Measurements from ENCODE around the gene BACH2.
A peak's percentile ranks its signal among the peaks of the same experiment; 100 is the strongest.
"Not testable (repeated sequence)": the region's sequence is repeated elsewhere in the genome, so short reads cannot be mapped to it uniquely, and the experiment has no call there.

BACH2 gene

DNA sequence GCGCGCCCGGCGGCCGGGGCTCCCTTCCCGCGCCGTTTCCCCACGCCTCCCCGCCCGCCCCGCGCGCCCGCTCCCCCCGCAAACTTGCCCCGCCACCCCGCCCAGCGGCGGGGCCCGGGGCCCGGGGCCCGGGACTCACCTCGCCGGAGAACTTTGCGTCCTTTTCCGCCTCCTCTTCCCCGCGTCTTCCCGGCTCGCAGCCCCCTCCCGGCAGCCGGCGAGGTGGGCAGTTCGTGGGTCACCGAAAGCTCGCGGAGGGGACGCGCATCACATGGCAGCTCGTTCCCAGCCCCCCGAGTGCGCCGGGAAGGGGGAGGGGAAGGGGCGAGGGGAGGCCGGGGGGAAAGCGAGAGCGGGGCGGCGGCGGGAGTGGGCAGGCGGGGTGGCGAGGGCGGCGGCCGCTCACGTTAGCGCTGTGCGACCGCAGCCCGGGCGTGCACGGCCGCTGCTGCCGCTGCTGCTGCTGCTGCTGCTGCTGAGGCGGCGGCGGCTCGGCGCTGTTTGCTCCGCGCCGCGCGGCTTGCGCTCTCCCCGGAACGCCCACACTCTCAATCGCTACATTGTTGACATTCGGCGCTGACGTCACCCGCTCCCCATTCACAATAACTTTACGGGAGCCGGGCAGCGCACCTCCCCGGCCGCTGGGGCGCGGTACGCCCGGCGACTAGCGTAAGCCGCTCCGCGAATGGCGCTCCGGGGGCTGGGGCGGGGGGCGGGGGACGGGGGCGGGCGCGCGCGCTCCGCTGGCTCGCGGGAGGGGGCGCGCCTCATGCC lies at the start of gene BACH2:
Gene BACH2 (minus strand): TSS at position 503 of the 774 bp plus-strand sequence. CDS start 287,999 bp downstream, outside the sequence.
- TF ChIP-seq JUND (IDR thresholded peaks at IDR 0.05; ENCODE audit: low read depth): no peak
- peak; percentile 80 to 87 for DNase-seq (ENCODE audit: low read depth in 1 of 2, low spot score in 1 of 2)
- in situ Hi-C loops (cut with HindIII; ENCODE audit: low pct_unique_long_range_greater_than_20kb, low sequenced_read_pairs): no loop called here

DNA sequence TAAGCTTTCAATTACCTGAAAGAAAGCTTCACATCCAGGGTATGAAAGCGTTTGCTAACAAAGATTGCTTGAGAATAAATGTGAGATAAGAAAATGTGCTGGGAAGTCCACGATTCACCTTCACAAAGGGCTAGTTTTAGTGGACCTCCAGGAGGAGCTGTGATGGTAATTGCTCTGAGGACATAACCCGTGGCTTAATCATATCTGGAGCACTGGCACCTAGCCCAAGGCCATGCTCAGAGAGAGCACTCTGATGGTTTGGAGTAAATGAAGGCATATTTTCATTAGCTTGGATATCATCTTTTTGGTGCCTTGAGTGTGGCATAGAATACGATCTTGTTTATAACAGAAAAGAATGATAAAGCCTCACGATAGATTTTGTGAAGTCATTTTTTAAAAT lies 46.9 kb upstream of the BACH2 start:
- no peak for DNase-seq (ENCODE audit: low read depth in 1 of 2, low spot score in 1 of 2)
- TF ChIP-seq JUND (IDR thresholded peaks at IDR 0.05; ENCODE audit: low read depth): no peak
- in situ Hi-C loops (cut with HindIII; ENCODE audit: low pct_unique_long_range_greater_than_20kb, low sequenced_read_pairs): no loop called here

DNA sequence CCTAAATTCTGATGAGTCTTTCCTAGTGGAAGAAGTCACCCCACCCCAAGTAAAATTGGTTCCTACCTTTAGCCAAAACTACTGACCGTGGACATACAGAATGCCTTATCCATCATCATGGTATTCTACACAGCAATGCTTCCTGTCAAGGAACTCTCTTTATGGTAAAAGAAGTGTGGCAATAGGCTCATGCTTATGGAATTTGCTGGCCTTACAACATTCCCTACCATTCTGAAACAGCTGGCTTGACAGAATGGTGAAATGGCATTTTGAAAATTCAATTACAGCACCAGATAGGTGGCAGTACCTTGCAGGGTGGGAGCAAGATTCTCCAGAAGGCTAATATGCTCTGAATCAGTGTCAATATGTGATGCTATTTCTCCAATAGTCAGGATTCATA lies 41.8 kb upstream of the BACH2 start:
- TF ChIP-seq JUND (IDR thresholded peaks at IDR 0.05; ENCODE audit: low read depth): no peak
- DNase-seq (ENCODE audit: low read depth in 1 of 2, low spot score in 1 of 2): no peak
- in situ Hi-C loops (cut with HindIII; ENCODE audit: low pct_unique_long_range_greater_than_20kb, low sequenced_read_pairs): no loop called here

DNA sequence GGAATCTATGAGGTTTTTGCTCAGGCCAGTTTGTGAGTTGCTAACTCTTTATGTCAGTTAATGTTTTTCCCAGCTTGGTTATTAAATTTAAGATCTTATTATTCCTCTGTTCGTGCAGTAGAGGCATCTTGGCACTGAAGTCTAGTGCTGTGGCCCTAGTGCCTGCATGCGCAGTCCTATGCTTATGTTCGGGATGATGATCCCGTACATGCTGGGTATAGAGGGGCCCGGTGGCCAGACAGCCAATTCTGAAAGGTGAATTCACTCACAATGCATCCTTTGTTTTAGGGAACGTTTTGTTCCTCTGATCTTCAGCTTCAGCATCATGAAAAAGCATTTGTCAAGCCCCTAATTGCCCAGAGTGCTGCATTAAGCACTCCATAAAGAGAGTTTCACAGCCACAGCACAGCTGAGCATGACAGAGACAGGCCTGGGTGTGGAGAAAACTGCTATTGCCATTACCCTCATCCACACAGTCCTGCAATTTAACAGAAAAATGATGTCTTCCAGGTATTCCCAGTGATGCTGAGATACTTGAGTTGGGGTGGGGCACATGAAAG lies 39.8 kb upstream of the BACH2 start:
- in situ Hi-C loops (cut with HindIII; ENCODE audit: low pct_unique_long_range_greater_than_20kb, low sequenced_read_pairs): no loop called here
- no peak for DNase-seq (ENCODE audit: low read depth in 1 of 2, low spot score in 1 of 2)
- no peak for TF ChIP-seq JUND (IDR thresholded peaks at IDR 0.05; ENCODE audit: low read depth)

DNA sequence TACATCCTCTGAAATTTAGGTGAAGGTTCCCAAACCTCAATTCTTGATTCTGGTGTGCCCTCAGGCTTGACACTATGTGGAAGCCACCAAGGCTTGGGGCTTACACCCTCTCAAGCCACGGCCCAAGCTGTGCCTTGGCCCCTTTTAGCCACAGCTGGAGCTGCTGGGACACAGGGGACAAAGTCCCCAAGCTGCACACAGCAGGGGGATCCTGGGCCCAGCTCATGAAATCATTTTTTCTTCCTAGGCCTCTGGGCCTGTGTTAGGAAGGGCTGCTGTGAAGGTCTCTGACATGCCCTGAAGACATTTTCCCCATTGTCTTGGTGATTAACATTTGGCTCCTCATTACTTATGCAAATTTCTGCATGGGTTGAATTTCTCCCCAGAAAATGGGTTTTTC lies 37.3 kb upstream of the BACH2 start:
- in situ Hi-C loops (cut with HindIII; ENCODE audit: low pct_unique_long_range_greater_than_20kb, low sequenced_read_pairs): no loop called here
- no peak for DNase-seq (ENCODE audit: low read depth in 1 of 2, low spot score in 1 of 2)
- no peak for TF ChIP-seq JUND (IDR thresholded peaks at IDR 0.05; ENCODE audit: low read depth)

DNA sequence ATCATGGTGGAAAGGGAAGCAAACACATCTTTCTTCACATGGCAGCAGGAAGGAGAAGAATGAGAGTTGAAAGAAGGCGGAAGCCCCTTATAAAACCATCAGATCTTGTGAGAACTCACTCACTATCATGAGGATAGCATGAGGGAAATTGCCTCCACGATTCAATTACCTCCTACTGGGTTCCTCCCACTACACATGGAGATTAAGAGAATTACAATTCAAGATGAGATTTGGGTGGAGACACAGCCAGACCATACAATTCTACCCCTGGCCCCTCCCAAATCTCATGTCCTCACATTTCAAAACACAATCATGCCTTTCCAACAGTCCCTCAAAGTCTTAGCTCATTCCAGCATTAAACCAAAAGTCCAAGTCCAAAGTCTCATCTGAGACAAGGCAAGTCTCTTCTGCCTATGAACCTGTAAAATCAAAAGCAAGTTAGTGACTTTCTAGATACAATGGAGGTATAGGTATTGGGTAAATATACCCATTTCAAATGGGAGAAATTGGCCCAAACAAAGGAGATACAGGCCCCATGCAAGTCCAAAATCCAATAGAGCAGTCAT lies 36.4 kb upstream of the BACH2 start:
- DNase-seq (ENCODE audit: low read depth in 1 of 2, low spot score in 1 of 2); in situ Hi-C loops (cut with HindIII; ENCODE audit: low pct_unique_long_range_greater_than_20kb, low sequenced_read_pairs): not testable (repeated sequence)

DNA sequence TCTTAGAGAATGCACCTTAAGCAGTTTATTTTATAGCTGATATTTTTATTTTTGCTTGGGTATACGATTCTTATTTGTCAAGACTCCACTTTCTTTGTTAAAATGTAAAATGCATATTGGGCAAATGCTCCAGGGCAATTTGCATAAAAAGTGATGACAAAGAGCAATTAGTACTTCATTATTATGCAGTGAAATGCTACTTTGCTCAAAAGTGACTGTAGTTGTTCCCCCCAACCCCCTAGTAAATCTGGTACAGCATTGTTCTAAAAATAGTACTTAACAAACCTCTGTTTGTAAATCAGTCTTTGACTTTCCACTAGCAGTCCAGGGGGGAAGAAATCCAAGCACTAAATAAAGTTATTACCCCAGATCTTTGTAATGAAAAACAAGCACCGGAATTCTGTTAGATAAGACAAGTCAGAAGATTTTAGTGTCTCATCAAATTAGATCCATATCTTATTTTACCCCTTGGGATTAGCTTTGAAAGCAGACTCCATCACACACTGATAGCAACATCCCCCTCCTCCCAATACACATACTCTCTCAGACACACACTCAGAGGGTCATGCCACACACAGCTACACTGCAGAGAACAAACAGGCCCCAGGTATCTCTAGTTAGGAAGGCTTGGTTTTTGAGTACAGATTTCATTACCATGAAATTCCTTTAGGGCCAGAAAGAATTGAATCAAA lies 32.9 kb upstream of the BACH2 start:
- TF ChIP-seq JUND (IDR thresholded peaks at IDR 0.05; ENCODE audit: low read depth): no peak
- in situ Hi-C loops (cut with HindIII; ENCODE audit: low pct_unique_long_range_greater_than_20kb, low sequenced_read_pairs): no loop called here
- no peak for DNase-seq (ENCODE audit: low read depth in 1 of 2, low spot score in 1 of 2)

DNA sequence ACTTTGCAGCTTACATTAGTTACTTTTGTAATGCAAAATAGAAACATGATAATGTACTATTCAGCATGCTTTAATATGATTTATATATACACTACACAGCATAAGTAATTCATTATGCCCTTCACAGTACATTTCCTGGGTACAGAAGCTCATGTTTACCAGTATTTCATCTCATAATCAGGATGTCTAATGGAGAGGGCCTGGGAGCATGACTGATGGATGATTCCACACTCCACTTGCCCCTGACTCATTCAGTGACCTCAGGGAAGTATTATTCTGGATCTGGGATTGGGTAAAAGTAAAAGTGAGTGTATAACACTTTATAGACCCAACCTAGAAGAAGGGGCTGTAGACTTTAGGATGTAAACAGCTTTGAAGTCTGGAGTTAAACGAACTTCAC lies 31.4 kb upstream of the BACH2 start:
- no peak for TF ChIP-seq JUND (IDR thresholded peaks at IDR 0.05; ENCODE audit: low read depth)
- in situ Hi-C loops (cut with HindIII; ENCODE audit: low pct_unique_long_range_greater_than_20kb, low sequenced_read_pairs): no loop called here
- DNase-seq (ENCODE audit: low read depth in 1 of 2, low spot score in 1 of 2): no peak

DNA sequence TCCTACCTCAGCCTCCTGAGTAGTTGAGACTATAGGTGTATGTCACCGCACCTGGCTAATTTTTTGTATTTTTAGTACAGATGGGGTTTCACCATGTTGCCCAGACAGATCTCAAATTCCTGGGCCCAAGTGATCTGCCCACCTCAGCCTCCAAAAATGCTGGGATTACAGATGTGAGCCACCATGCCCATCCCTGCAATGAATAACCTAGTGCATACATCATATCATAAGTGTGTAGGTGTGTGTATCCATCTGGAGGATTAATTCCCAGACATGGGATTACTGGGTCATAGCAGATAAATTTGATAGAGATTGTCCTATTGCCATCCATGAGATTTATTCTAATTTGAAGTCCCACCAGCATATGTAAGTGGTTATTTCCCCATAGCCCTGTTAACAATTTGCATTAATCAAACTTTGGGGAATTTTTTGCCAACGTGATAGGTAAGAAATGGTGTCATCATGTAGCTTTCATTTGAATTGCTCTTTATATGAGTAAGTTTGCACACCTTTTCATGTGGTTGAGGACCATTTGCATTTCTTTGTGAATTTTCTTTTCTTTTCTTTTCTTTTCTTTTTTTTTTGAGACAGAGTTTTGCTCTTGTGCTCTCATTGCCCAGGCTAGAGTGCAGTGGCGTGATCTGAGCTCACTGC lies 29.9 kb upstream of the BACH2 start:
- no peak for TF ChIP-seq JUND (IDR thresholded peaks at IDR 0.05; ENCODE audit: low read depth)
- in situ Hi-C loops (cut with HindIII; ENCODE audit: low pct_unique_long_range_greater_than_20kb, low sequenced_read_pairs): no loop called here
- DNase-seq (ENCODE audit: low read depth in 1 of 2, low spot score in 1 of 2): no peak

DNA sequence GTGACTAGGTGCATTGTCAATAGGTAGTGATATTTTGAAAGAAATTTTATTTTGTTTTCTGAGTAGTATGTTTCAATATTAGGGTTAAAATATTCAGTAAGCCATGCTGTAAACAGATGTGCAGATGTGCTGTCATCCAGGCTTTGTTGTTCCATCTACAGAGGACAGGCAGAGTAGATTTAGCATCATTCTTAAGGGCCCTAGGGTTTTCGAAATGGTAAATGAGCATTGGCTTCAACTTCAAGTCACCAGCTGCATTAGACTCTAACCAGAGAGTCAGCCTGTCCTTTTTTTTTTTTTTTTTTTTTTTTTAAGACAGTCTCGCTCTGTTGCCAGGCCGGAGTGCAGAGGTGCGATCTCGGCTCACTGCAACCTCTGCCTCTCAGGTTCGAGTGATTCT lies 27.1 kb upstream of the BACH2 start:
- no peak for DNase-seq (ENCODE audit: low read depth in 1 of 2, low spot score in 1 of 2)
- TF ChIP-seq JUND (IDR thresholded peaks at IDR 0.05; ENCODE audit: low read depth): no peak
- in situ Hi-C loops (cut with HindIII; ENCODE audit: low pct_unique_long_range_greater_than_20kb, low sequenced_read_pairs): no loop called here

DNA sequence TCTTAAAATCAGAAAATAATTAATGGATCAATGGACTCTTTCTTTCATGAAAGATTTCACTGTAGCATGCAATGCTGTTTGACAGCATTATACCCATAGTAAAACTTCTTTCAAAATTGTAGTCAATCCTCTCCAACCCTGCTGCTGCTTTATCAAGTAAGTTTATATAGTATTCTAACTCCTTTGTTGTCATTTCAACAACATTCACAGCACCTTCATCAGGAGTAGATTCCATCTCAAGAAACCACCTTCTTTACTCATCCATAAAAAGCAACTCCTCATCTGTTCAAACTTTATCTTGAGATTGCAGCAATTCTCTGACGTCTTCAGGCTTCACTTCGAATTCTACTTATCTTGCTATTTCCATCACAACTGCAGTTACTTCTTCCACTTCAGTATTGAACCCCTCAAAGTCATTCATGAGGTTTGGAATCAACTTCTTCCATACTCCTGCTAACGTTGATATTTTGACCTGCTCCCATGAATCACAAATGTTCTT lies 26.4 kb upstream of the BACH2 start:
- DNase-seq (ENCODE audit: low read depth in 1 of 2, low spot score in 1 of 2): no peak
- no peak for TF ChIP-seq JUND (IDR thresholded peaks at IDR 0.05; ENCODE audit: low read depth)
- in situ Hi-C loops (cut with HindIII; ENCODE audit: low pct_unique_long_range_greater_than_20kb, low sequenced_read_pairs): no loop called here

DNA sequence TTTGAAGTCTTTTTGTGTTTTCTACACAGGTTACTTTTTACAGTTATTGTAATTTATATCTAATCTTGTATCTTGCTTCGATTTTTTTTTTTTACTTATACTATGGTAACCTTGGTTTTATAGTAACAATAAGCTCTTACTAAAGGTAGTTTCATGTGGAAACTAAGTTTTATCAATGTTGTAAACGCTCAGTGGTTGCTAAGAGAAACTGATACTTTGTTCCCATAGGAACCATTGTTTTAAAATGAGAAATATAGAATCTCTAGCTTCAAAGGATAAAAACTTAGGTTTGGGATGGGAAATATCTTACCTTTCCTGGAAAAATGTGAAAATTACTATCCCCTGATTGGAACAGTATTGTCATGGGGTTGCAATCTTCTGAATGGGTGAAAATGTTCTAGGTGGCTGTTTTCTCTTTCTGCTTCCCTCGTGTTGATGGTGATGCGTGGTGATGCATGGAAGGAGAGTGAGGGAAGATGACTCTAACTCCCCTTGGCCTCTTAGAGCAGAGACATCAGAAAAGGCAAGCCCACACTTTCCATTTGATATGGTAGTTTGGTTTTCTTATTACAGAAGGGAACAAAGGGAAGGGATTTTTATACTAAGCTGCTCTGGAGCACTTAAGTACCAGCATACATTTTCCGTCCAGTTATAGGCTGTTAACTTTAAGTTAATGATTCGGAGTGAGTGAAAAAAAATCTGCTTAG lies 23.5 kb upstream of the BACH2 start:
- in situ Hi-C loops (cut with HindIII; ENCODE audit: low pct_unique_long_range_greater_than_20kb, low sequenced_read_pairs): no loop called here

More for the DNA sequence above, 23.5 kb upstream of the BACH2 start:
- TF ChIP-seq JUND (IDR thresholded peaks at IDR 0.05; ENCODE audit: low read depth): no peak
- DNase-seq (ENCODE audit: low read depth in 1 of 2, low spot score in 1 of 2): no peak

Measured in T47D (cell line).